ENCODE data around the gene MLLT6.

MLLT6 gene

DNA sequence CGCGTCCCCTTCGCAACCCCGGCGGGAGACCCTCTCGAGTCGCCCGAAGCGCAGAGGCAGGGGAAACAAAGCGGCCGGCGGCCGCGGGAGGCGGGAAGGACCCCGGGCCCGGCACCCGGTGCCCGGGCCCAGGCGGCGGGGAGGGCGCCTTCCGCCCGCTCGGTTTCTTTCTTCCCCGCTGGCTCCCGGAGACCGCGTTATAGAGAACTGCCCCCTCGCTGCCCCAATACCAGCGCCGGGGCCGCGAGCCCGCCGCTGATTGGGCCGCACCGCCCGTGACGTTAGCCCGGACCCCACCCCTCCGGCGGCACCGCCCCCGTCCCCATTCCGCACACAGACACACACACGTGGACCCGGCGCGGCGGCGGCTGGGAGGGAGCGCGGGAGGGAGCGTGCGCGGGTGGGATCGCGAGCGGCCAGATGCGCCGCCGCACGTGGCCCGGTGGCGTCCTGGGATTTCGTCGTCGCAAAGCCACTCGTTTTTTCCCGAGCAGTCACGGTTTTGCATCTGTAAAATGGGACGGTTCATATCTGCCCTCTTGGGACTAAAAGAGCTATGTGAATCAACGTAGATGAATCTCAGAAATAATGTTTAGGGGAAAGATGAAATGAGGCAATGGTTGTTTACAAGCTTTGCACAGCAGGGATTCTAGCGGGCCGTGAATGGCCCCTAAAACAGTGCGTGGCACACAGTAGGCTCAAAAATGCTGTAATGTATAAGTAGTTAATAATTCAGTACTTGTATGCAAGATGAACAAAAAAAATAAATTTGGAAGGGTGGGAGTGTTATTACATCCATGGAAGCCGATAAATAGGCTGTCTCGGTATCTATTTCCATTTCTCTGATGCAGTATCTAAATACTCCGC is 30.1 kb upstream of the MLLT6 start, which contains the start of gene EPOP:
TSS of gene EPOP (minus strand) at position 209 of the 867 bp plus-strand sequence. CDS start 462 bp downstream, outside the sequence.
- peak; percentile 87 to 91 for DNase-seq (ENCODE audit: low read depth in 2 of 2)

DNA sequence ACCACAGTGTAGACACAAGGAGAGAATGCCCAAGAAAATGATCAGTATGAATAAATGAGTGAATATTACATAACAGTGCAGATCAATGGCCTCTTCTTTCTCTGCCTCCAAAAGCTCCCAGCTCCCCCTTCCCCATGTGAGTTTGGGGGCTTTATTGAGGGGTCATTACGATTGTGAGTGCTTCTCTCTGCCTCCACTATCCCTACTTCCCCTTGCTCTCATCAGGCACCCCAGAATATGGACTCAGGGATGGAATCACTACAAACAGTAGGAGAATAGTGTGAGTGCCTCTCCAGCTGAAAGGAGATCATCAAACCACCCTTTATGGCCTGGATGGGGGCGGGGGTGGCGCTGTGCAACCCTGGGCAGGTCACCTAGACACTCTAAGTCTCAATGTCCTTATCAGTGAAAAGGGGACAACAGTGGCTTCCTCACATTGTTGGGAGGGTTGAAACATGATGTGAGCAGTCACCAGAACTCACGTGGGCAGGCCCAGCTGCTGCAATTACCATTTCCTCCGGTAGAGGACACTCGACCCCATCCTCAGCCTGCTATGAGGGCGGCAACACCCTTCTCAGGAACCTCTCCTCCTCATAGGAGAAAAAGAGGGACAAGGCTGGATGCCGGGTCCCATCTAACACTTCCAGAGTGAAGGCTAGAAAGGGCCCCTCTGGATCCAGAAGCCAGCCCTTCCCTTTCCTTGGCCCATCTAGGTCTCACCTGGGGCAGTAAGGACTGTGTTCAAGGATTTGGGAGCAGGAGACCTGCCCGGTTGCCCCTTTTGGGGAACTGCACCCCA is 28.2 kb upstream of the MLLT6 start:
- DNase-seq (ENCODE audit: low read depth in 2 of 2) = peak; percentile 63 to 82

GRCh38 chr17:38677819-38678218 is 27.3 kb upstream of the MLLT6 start:
- DNase-seq (ENCODE audit: low read depth in 2 of 2) = no peak

GRCh38 chr17:38681096-38681495 is 24.0 kb upstream of the MLLT6 start:
- DNase-seq (ENCODE audit: low read depth in 2 of 2) = no peak

- no peak for DNase-seq (ENCODE audit: low read depth in 2 of 2)
These were observed 19.6 kb upstream of the MLLT6 start for GRCh38 chr17:38685491-38685890.

DNA sequence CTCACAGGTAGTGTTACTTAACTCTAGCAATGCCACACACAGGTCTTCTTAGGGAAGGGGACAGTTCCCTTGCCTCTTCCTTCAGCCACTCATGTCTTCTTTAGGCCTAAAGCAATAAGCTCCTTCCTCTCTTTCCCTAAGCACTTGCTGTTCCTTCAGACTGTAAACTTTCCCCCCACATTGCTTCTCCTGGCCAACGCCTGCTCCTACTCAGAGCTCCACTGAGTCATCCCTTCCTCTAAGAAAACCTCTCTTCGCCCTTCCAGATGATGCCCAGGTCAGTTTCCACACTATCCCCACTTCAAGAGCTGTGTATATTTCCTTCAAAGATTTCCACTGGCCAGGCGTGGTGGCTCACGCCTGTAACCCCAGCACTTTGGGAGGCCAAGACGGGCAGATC is 17.8 kb upstream of the MLLT6 start:
- DNase-seq (ENCODE audit: low read depth in 2 of 2) = no peak

DNA sequence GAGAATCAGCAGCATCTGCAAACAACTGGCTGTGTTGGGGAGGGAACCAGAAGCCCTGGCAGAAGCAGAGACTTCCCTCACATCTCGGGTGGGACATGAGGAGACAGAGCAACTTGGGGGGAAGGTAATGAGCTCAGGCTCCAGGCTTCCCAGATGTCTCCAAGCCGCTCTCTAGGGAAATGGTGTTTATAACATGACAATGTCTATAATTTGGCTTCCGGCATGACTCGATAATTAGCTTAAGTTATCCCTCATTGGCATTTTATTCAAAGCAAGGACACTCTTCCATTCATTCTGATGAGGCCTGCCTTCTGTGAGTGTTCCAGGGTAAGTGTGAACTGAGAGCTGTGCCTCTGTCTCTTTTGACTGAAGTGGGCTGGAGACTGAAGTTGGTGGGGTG is 14.7 kb upstream of the MLLT6 start:
- DNase-seq (ENCODE audit: low read depth in 2 of 2) = no peak

- DNase-seq (ENCODE audit: low read depth in 2 of 2) = no peak
These were observed 13.9 kb upstream of the MLLT6 start for GRCh38 chr17:38691154-38691553.

DNA sequence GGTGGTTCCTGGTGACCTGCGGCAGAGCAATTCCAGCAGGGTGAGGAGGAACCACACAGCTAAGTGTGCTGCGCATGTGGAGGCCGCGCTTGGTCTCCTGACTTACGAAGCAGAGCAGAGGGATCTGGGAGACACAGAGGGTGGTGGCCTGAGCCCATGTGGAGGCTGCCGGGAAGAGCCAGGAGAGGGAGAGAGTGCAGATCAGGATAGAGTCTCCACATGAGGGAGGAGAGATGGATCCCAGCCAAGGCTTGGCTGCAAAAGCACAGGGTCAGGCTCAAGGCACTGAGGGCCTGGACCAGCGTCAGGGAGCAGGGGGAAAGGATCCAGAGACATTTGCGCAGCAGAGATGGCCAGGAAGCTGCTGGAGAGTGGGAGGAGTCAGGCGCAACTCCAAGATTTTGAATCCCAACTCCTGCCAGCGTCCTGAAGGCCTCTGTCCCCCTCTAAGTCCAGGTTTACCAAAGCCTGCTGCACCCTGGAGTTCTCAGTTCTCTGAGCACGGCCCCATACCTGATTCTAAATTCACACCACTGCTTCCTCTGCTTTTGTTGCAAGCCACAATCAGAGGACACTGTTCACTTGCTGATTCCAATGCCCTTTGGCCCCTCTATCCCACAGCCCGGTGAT is 11.3 kb upstream of the MLLT6 start:
- no peak for DNase-seq (ENCODE audit: low read depth in 2 of 2)

- DNase-seq (ENCODE audit: low read depth in 2 of 2) = no peak
These were observed 7.8 kb upstream of the MLLT6 start for GRCh38 chr17:38697061-38697820.

DNA sequence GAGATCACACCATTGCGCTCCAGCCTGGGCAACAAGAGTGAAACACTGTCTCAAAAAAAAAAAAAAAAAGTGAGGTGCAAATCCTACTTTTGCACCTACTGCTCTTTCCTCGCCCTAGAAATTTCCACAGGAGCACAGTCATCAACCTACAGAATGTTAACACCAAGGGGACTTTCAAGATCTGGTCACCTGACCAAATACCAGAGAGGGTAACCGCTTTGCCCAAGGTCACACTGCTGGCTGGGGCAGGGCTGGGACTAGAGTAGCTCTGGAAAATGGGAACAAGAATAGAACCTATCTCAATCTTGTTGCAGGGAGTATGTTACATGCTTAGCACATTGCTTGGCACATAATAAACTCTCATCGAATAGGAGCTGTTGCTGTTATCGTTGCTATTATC is 6.3 kb upstream of the MLLT6 start:
- no peak for DNase-seq (ENCODE audit: low read depth in 2 of 2)

DNA sequence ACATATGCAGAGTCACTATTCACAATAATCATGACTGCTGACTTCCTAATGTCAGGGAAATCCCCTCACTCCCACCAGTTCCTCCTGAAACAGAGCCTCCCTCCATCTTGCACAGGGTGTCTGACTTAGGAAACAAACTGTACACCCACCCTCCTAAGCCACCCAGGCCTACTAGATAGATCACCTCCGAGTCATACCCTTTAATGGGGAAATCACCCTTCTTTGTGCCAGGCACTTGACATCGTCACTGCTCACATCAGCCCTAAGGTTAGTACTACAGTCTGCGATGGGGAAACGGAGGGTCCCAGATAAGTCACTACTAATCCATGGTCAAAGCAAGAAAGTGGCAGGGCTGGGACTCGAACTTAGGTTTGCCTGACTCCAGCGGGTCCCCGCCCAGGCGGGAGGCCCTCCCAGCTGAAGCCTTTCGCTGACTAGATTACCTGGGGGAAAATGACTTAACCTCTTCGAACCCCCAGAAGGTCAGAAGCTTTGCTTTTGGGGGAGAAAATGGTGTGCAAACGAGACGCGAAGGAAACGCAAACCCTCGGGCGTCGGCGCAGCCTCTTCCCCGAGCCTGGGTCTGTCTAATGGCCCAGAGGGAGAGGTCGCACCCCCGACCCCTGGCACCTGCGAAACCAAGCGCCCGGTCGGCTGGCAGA is 3.4 kb upstream of the MLLT6 start:
- peak; percentile 85 for DNase-seq (ENCODE audit: low read depth in 2 of 2)

GRCh38 chr17:38702166-38702915 is 2.7 kb upstream of the MLLT6 start:
- peak; percentile 71 to 75 for DNase-seq (ENCODE audit: low read depth in 2 of 2)

- no peak for DNase-seq (ENCODE audit: low read depth in 2 of 2)
These were observed 1.9 kb upstream of the MLLT6 start for GRCh38 chr17:38702916-38703741.

DNA sequence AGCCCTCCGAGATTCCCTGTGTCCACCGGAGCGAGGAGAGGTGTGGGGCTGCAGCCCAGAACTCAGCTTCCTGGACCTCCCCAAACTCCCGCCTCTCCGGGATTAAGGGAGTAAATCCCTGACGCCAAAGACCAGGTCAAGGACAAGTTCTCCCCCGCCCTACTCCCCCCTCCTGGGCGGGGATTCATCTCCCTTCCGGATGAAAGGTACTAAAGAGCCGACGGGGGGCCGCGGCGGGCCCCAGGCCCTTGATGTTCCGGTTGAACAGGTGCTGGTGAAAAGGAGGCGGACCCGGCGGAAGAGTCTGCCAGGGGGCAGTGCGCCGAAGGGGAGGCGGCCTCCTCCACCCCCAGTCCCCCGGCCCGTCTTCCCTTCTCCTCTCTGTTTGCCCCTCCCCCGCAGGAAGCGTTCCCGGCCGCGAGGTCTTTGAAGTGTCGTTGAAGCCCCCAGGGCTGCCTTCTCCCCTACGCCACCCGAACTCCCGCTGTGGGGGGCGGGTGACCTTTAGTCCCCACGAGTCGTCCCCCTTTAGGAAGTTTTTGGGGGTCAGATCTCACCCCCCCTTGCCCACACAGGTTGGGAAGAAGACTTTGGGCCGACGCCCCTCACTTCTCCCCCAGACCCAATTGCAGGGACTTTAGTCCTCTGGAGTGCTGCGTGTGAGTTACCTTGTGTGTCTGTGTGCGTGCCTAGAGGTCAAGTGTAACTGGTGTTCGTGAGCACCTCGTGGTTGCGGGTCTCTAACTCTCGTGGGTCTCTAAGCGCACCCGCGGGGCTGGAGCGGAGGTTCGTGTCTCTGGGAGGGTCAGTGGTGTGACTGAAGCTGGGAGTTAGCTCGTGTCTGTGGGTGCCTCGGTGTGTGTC is 1.1 kb upstream of the MLLT6 start:
- peak; percentile 81 to 84 for DNase-seq (ENCODE audit: low read depth in 2 of 2)

- DNase-seq (ENCODE audit: low read depth in 2 of 2) = no peak
These were observed 390 bp downstream of the MLLT6 start for GRCh38 chr17:38705523-38705802.

DNA sequence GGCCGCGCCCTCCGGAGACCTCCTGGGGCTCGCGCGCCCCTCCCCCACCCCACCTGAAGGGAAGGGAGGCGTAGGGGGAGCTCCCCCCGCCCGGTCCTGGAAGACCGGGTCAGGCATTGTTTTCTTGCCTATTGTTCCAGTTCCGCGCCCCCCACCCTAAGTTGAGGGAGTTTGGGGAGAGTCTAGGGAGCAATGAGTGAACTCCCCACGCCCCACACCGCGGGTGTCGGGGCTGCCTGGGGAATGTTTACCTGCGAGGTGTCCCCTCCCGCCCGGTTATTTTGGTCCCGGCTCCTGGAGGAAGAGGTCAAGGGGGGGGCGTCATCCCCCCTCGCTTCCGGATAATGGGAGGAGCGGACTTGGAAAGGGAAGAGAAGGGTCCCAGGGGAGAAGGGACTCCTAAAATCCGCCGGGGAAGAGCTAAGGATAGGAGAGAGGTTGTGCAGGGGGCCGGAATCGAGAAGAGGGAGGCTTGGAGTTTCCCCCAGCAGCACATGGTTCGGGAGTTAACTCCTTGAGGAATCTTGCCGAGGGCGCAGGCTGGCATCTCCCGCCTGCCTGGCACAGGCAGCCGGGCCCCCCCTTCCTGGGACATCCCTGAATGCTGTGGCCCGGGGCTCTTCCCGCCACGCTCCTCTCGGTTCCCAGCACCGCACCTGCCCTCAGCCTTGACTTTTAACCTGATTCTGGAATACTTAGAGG is 881 bp downstream of the MLLT6 start:
- DNase-seq (ENCODE audit: low read depth in 2 of 2) = no peak
